GM12878 (cell line): ENCODE results near the gene IL17RA. TPM values are rescaled to one million over a fixed set of nuclear protein-coding genes. Genes with fewer than 3 reads are reported as not detected.

Experiments used
- ATAC-seq: fragments of 200-7000 bp; cut with Tn5 transposase; 3 replicates; pipeline ENCODE4 v1.9.1; 2020; ENCODE audit warnings: mild to moderate bottlenecking, moderate library complexity
- BruUV-seq: library from RNA; stranded (reverse); fragments of 400-500 nt; replicated peaks from 2 replicates; lab custom pipeline; 2021; lab: Mats Ljungman, UMichigan
- CTCF ChIA-PET: fragments of 300-600 bp; sonication (Branson Sonifier 250); formaldehyde crosslinking; extraction: SDS; loops from one replicate; lab custom pipeline; 2021; ENCODE audit warnings: inconsistent platforms; lab: Yijun Ruan, JAX
- POLR2A ChIA-PET: fragments of 350-600 bp; formaldehyde crosslinking; extraction: SDS; loops from one replicate; lab custom pipeline; 2021; ENCODE audit warnings: inconsistent platforms; lab: Charles Lee
- RAD21 ChIA-PET: fragments of 300-600 bp; sonication (Branson Sonifier 250); formaldehyde crosslinking; loops from one replicate; lab custom pipeline; 2023; ENCODE audit warnings: antibody characterized with exemption; ENCODE audit not compliant: unreplicated experiment; lab: Charles Lee
- SMC1A ChIA-PET: fragments of 300-600 bp; sonication (Branson Sonifier 250); formaldehyde crosslinking; loops from one replicate; lab custom pipeline; 2023; ENCODE audit not compliant: unreplicated experiment, uncharacterized antibody; lab: Charles Lee
- DNase-seq: peaks from one replicate; pipeline ENCODE4 v3.0.0-alpha.2; 2011; ENCODE audit warnings: low read depth, low spot score
- FAIRE-seq: peaks from 3 replicates; lab custom pipeline; 2011; peaks lifted over from hg19 to GRCh38; lab: Jason Lieb, UNC
- H2AFZ ChIP-seq: 2 replicates; pipeline ENCODE4 v1.6.0; 2011; ENCODE audit warnings: low read depth, low read length, control low read depth; ENCODE audit not compliant: control insufficient read depth
- H3K27ac ChIP-seq: 2 replicates; pipeline ENCODE4 v1.5.1; 2011; ENCODE audit warnings: control low read depth; ENCODE audit not compliant: control insufficient read depth, insufficient read depth
- H3K27me3 ChIP-seq, 2 experiments: replicated peaks in 1 of 2; 2 replicates each; pipeline versions ENCODE4 v1.6.0 to v1.6.1; 2011; ENCODE audit warnings: low read length in 1 of 2; ENCODE audit not compliant: control insufficient read depth in 2 of 2, insufficient read depth in 2 of 2
- H3K36me3 ChIP-seq, 2 experiments: 2 replicates each; pipeline ENCODE4 v1.5.1; 2011; ENCODE audit warnings: low read length in 1 of 2; ENCODE audit not compliant: control insufficient read depth in 2 of 2, insufficient read depth in 2 of 2
- H3K4me1 ChIP-seq: 2 replicates; pipeline ENCODE4 v1.6.1; 2011; ENCODE audit warnings: mild to moderate bottlenecking, low read length, moderate library complexity, mixed read lengths; ENCODE audit not compliant: control insufficient read depth, insufficient read depth
- H3K4me2 ChIP-seq: 2 replicates; pipeline ENCODE4 v1.6.0; 2011; ENCODE audit warnings: control low read depth; ENCODE audit not compliant: control insufficient read depth, insufficient read depth
- H3K4me3 ChIP-seq: fragments of 200-600 bp; sonication (generic); 2 replicates; pipeline ENCODE4 v1.5.1; 2016
- H3K79me2 ChIP-seq: 2 replicates; pipeline ENCODE4 v1.6.0; 2011; ENCODE audit warnings: low read length; ENCODE audit not compliant: control insufficient read depth, insufficient read depth
- H3K9ac ChIP-seq: 2 replicates; pipeline ENCODE4 v1.8.0; 2011; ENCODE audit warnings: low read length, control low read depth, mixed read lengths; ENCODE audit not compliant: control insufficient read depth, insufficient read depth
- H3K9me3 ChIP-seq: replicated peaks from 3 replicates; pipeline ENCODE4 v1.5.1; 2011; ENCODE audit warnings: mild to moderate bottlenecking, low read length; ENCODE audit not compliant: control insufficient read depth, insufficient read depth
- H4K20me1 ChIP-seq: 2 replicates; pipeline ENCODE4 v1.6.0; 2011; ENCODE audit not compliant: control insufficient read depth, insufficient read depth
- RB1 ChIP-seq: fragments of 450-650 bp; formaldehyde crosslinking; IDR thresholded peaks from 2 replicates; pipeline ENCODE4 v1.6.1; 2017; ENCODE audit warnings: mild to moderate bottlenecking, borderline replicate concordance
- ZNF622 ChIP-seq: fragments of 450-650 bp; IDR thresholded peaks from 2 replicates; pipeline ENCODE4 v1.6.1; 2017; ENCODE audit warnings: mild to moderate bottlenecking, inconsistent platforms
- ZSCAN29 ChIP-seq: fragments of 450-650 bp; IDR thresholded peaks from 2 replicates; pipeline ENCODE4 v1.6.1; 2017; ENCODE audit warnings: mild to moderate bottlenecking, moderate library complexity
- WGBS: methylation state at CpG from one replicate; pipeline ENCODE4 v1.1.6; 2016; ENCODE audit warnings: low lambda C conversion rate; ENCODE audit not compliant: insufficient replicate concordance, insufficient coverage; ENCODE audit errors: missing lambda C conversion rate; 5-methylcytosine and 5-hydroxymethylcytosine counted together
- in situ Hi-C: fragments of 300-500 bp; cut with MboI; formaldehyde crosslinking; loops from 9 replicates; pipeline ENCODE4 v1.14.3; 2018; ENCODE audit warnings: mixed read lengths
- intact Hi-C: fragments of 100-400 bp; cut with micrococcal nuclease; formaldehyde crosslinking; loops from one replicate; pipeline ENCODE4 v1.14.2; 2022; ENCODE audit not compliant: unreplicated experiment
- polyA plus RNA-seq, 11 experiments: library from polyadenylated mRNA; depleted of rRNA in 4 of 11; unstranded in 6 of 11; stranded (reverse) in 5 of 11; fragments of >200 nt; fragmentation: Nextera tagmentation in 4 of 11; fragmentation: Illumina TruSeq in 1 of 11; extraction: Ambion mirVana in 4 of 11; extraction: Trizol in 1 of 11; gene quantifications; 1 replicate in 1 of 11; 2 replicates in 10 of 11; pipeline versions ENCODE4 v1.2.1 to v1.2.3, GENCODE V29; 2011 to 2016; ENCODE audit warnings: inconsistent platforms in 2 of 11, missing spikeins in 2 of 11, low read depth in 1 of 11
- total RNA-seq, 4 experiments: library from RNA; depleted of rRNA in 3 of 4; stranded (reverse); fragments of >200 nt in 3 of 4; fragmentation: Illumina TruSeq in 1 of 4; extraction: Trizol in 1 of 4; gene quantifications; 2 replicates each; pipeline versions ENCODE4 v1.2.1 to v1.2.3, GENCODE V29; 2013 to 2021
- TF ChIP-seq, protein P1 (sequence below): IDR thresholded peaks from 2 replicates; pipeline ENCODE4 v1.6.1; 2012; ENCODE audit warnings: low read depth, low read length, improper control_type of control experiment
- TF ChIP-seq, protein P2 (sequence below): fragments of 450-650 bp; IDR thresholded peaks from 2 replicates; pipeline ENCODE4 v1.6.1; 2017; ENCODE audit warnings: mild to moderate bottlenecking, moderate library complexity
- TF ChIP-seq, protein P3 (sequence below): fragments of 450-650 bp; IDR thresholded peaks from 2 replicates; pipeline ENCODE4 v1.6.1; 2017; ENCODE audit warnings: mild to moderate bottlenecking
- TF ChIP-seq, protein P4 (sequence below): IDR thresholded peaks from 2 replicates; pipeline ENCODE4 v1.6.1; 2012; ENCODE audit warnings: improper control_type of control experiment, low read depth, low read length; ENCODE audit not compliant: insufficient replicate concordance
- TF ChIP-seq, protein P5 (sequence below): IDR thresholded peaks from 2 replicates; pipeline ENCODE4 v1.6.1; 2011; ENCODE audit warnings: borderline replicate concordance, low read depth, mild to moderate bottlenecking, moderate library complexity, low read length; ENCODE audit not compliant: insufficient read depth, poor library complexity, severe bottlenecking

Gene IL17RA
- total and polyA plus RNA-seq, 10 of the 15 experiments (the other 5 are each of a cell fraction or from before 2014, with no cell fraction given): 0.71 to 10.2 (median 4.2) TPM

DNA sequence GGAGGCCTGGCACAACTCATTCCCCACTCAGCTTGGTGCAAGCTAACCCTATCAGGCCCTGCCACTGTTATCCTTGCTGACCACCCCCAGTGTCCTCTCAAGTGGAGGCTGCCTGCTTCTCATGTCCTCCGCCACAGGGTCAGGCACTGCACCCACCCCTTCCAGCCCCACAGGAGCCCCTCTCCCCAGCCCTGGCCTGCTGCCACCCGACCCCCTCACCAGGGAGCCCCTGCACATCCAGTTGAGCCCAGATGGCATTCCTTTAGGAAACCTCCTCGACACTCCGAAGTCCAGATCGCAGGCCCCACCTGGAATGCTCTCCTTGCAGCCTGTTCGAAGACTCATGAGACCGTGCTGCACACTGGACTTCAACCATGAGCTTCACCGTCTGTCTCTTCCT lies 28.0 kb upstream of the IL17RA start:
- no peaks in the 10 kb centered on the region for H3K9me3 ChIP-seq
- no peak for TF ChIP-seq RB1
- TF ChIP-seq, protein P1, sequence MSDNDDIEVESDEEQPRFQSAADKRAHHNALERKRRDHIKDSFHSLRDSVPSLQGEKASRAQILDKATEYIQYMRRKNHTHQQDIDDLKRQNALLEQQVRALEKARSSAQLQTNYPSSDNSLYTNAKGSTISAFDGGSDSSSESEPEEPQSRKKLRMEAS: no peak
- TF ChIP-seq, protein P2, sequence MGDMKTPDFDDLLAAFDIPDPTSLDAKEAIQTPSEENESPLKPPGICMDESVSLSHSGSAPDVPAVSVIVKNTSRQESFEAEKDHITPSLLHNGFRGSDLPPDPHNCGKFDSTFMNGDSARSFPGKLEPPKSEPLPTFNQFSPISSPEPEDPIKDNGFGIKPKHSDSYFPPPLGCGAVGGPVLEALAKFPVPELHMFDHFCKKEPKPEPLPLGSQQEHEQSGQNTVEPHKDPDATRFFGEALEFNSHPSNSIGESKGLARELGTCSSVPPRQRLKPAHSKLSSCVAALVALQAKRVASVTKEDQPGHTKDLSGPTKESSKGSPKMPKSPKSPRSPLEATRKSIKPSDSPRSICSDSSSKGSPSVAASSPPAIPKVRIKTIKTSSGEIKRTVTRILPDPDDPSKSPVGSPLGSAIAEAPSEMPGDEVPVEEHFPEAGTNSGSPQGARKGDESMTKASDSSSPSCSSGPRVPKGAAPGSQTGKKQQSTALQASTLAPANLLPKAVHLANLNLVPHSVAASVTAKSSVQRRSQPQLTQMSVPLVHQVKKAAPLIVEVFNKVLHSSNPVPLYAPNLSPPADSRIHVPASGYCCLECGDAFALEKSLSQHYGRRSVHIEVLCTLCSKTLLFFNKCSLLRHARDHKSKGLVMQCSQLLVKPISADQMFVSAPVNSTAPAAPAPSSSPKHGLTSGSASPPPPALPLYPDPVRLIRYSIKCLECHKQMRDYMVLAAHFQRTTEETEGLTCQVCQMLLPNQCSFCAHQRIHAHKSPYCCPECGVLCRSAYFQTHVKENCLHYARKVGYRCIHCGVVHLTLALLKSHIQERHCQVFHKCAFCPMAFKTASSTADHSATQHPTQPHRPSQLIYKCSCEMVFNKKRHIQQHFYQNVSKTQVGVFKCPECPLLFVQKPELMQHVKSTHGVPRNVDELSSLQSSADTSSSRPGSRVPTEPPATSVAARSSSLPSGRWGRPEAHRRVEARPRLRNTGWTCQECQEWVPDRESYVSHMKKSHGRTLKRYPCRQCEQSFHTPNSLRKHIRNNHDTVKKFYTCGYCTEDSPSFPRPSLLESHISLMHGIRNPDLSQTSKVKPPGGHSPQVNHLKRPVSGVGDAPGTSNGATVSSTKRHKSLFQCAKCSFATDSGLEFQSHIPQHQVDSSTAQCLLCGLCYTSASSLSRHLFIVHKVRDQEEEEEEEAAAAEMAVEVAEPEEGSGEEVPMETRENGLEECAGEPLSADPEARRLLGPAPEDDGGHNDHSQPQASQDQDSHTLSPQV: no peak
- no peak for TF ChIP-seq ZNF622
- TF ChIP-seq ZSCAN29: no peak
- TF ChIP-seq, protein P3, sequence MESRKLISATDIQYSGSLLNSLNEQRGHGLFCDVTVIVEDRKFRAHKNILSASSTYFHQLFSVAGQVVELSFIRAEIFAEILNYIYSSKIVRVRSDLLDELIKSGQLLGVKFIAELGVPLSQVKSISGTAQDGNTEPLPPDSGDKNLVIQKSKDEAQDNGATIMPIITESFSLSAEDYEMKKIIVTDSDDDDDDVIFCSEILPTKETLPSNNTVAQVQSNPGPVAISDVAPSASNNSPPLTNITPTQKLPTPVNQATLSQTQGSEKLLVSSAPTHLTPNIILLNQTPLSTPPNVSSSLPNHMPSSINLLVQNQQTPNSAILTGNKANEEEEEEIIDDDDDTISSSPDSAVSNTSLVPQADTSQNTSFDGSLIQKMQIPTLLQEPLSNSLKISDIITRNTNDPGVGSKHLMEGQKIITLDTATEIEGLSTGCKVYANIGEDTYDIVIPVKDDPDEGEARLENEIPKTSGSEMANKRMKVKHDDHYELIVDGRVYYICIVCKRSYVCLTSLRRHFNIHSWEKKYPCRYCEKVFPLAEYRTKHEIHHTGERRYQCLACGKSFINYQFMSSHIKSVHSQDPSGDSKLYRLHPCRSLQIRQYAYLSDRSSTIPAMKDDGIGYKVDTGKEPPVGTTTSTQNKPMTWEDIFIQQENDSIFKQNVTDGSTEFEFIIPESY: no peak
- TF ChIP-seq, protein P4, sequence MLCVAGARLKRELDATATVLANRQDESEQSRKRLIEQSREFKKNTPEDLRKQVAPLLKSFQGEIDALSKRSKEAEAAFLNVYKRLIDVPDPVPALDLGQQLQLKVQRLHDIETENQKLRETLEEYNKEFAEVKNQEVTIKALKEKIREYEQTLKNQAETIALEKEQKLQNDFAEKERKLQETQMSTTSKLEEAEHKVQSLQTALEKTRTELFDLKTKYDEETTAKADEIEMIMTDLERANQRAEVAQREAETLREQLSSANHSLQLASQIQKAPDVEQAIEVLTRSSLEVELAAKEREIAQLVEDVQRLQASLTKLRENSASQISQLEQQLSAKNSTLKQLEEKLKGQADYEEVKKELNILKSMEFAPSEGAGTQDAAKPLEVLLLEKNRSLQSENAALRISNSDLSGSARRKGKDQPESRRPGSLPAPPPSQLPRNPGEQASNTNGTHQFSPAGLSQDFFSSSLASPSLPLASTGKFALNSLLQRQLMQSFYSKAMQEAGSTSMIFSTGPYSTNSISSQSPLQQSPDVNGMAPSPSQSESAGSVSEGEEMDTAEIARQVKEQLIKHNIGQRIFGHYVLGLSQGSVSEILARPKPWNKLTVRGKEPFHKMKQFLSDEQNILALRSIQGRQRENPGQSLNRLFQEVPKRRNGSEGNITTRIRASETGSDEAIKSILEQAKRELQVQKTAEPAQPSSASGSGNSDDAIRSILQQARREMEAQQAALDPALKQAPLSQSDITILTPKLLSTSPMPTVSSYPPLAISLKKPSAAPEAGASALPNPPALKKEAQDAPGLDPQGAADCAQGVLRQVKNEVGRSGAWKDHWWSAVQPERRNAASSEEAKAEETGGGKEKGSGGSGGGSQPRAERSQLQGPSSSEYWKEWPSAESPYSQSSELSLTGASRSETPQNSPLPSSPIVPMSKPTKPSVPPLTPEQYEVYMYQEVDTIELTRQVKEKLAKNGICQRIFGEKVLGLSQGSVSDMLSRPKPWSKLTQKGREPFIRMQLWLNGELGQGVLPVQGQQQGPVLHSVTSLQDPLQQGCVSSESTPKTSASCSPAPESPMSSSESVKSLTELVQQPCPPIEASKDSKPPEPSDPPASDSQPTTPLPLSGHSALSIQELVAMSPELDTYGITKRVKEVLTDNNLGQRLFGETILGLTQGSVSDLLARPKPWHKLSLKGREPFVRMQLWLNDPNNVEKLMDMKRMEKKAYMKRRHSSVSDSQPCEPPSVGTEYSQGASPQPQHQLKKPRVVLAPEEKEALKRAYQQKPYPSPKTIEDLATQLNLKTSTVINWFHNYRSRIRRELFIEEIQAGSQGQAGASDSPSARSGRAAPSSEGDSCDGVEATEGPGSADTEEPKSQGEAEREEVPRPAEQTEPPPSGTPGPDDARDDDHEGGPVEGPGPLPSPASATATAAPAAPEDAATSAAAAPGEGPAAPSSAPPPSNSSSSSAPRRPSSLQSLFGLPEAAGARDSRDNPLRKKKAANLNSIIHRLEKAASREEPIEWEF: no peak
- TF ChIP-seq, protein P5, sequence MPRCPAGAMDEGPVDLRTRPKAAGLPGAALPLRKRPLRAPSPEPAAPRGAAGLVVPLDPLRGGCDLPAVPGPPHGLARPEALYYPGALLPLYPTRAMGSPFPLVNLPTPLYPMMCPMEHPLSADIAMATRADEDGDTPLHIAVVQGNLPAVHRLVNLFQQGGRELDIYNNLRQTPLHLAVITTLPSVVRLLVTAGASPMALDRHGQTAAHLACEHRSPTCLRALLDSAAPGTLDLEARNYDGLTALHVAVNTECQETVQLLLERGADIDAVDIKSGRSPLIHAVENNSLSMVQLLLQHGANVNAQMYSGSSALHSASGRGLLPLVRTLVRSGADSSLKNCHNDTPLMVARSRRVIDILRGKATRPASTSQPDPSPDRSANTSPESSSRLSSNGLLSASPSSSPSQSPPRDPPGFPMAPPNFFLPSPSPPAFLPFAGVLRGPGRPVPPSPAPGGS: no peak

More for the DNA sequence above, 28.0 kb upstream of the IL17RA start:
- H3K9ac ChIP-seq: no peak overlapping the region
- POLR2A ChIA-PET: no interaction called here
- SMC1A ChIA-PET: interaction anchor here (1.0 to 3.3 kb wide), 4 partner anchors 13 to 142 kb away, joined by 3 to 30 read pairs (median 3); no protein-coding TSS in a partner anchor
- peaks cover 0 to 18% of the 10 kb centered on the region in 2 experiments for H3K36me3 ChIP-seq
- H3K4me1 ChIP-seq: no peaks in the 10 kb centered on the region
- no peak overlapping the region for H2AFZ ChIP-seq
- no peak overlapping the region for H3K4me2 ChIP-seq
- RAD21 ChIA-PET: interaction anchor here (2.6 kb wide), 1 partner anchor 140 kb away, joined by 24 read pairs; no protein-coding TSS in a partner anchor
- no peaks in the 10 kb centered on the region for H3K79me2 ChIP-seq
- intact Hi-C loops: loop anchor here (5.0 to 10.0 kb wide), 2 partner anchors 282 to 445 kb away; no protein-coding TSS in a partner anchor
- H3K27ac ChIP-seq: no peak overlapping the region
- ATAC-seq (no peak), FAIRE-seq (no peak), DNase-seq (no peak)
- in situ Hi-C loops: loop anchor here (5.0 kb wide), 1 partner anchor 140 kb away; no protein-coding TSS in a partner anchor
- BruUV-seq: no TSS peak
- WGBS: 94% methylated on average over 8 of the region's 8 CpGs
- no peaks in the 10 kb centered on the region for H3K27me3 ChIP-seq
- no peak overlapping the region for H3K4me3 ChIP-seq
- CTCF ChIA-PET: interaction anchor here (0.8 to 3.9 kb wide), 6 partner anchors 18 to 143 kb away, joined by 3 to 63 read pairs (median 4); no protein-coding TSS in a partner anchor
- H4K20me1 ChIP-seq: no peaks in the 10 kb centered on the region; the same call in 1 of the 2 replicates
